GM15510 (cell line): Measurements from ENCODE around the gene ZFYVE9.

Source experiments
- POLR2A ChIP-seq: IDR thresholded peaks from 3 replicates; pipeline ENCODE4 v1.6.1; 2011; ENCODE audit warnings: borderline replicate concordance; ENCODE audit not compliant: insufficient read length; ENCODE audit errors: extremely low read depth

The ZFYVE9 gene, protein sequence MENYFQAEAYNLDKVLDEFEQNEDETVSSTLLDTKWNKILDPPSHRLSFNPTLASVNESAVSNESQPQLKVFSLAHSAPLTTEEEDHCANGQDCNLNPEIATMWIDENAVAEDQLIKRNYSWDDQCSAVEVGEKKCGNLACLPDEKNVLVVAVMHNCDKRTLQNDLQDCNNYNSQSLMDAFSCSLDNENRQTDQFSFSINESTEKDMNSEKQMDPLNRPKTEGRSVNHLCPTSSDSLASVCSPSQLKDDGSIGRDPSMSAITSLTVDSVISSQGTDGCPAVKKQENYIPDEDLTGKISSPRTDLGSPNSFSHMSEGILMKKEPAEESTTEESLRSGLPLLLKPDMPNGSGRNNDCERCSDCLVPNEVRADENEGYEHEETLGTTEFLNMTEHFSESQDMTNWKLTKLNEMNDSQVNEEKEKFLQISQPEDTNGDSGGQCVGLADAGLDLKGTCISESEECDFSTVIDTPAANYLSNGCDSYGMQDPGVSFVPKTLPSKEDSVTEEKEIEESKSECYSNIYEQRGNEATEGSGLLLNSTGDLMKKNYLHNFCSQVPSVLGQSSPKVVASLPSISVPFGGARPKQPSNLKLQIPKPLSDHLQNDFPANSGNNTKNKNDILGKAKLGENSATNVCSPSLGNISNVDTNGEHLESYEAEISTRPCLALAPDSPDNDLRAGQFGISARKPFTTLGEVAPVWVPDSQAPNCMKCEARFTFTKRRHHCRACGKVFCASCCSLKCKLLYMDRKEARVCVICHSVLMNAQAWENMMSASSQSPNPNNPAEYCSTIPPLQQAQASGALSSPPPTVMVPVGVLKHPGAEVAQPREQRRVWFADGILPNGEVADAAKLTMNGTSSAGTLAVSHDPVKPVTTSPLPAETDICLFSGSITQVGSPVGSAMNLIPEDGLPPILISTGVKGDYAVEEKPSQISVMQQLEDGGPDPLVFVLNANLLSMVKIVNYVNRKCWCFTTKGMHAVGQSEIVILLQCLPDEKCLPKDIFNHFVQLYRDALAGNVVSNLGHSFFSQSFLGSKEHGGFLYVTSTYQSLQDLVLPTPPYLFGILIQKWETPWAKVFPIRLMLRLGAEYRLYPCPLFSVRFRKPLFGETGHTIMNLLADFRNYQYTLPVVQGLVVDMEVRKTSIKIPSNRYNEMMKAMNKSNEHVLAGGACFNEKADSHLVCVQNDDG (N-terminal part only)

DNA sequence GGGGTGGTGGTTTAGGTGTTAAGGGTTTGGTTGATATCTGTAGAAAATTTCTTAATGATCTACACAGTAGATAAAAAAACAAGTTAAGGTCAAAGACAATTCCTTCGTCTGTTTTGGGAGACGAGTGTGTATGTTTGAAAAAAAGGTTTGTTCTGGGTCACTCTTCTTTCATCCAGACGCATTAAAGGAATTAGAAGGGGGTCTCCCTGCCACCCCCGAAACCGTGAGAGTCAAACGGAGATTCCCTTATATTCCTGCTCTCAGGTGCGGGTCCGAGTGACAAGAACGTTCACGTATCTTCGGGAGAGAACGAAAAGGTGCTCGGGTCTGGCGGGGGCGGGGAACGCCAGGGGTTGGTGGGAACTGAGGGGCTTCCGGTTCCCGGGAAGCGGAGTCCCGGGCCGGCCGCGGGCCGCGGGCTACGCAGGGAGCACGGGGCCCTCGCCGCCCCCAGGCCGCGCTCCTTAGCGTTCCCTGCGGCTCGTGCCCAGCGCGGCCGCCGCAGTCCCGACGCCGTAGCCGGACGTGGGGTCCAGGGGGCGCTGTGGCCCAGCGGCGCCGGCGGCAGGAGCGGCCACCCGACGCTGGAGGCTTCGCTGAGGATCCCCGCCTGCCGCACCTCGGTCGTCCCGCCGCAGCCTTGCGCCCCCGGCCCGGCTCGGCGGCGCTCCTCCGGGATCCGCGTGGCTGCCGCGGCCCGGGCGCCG is at the start of gene ZFYVE9:
ZFYVE9 (plus strand) TSS at position 577 of the 707 bp plus-strand sequence. CDS start 91,118 bp downstream, outside the sequence.
- no peak for TF ChIP-seq POLR2A

DNA sequence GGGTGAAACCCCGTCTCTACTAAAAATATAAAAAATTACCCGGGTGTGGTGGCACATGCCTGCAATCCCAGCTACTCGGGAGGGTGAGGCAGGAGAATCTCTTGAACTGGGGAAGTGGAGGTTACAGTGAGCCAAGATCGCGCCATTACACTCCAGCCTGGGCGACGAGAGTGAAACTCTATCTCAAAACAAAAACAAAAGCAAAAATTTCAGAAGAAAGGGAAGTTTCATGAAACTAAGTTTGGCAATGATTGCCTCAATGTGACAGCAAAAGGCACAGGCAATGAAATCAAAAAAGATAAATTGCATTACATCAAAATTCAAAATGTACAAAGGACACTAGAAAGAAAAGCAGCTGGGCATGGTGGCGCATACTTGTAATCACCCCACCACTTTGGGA is 45.7 kb upstream of the ZFYVE9 start:
- TF ChIP-seq POLR2A: no peak

DNA sequence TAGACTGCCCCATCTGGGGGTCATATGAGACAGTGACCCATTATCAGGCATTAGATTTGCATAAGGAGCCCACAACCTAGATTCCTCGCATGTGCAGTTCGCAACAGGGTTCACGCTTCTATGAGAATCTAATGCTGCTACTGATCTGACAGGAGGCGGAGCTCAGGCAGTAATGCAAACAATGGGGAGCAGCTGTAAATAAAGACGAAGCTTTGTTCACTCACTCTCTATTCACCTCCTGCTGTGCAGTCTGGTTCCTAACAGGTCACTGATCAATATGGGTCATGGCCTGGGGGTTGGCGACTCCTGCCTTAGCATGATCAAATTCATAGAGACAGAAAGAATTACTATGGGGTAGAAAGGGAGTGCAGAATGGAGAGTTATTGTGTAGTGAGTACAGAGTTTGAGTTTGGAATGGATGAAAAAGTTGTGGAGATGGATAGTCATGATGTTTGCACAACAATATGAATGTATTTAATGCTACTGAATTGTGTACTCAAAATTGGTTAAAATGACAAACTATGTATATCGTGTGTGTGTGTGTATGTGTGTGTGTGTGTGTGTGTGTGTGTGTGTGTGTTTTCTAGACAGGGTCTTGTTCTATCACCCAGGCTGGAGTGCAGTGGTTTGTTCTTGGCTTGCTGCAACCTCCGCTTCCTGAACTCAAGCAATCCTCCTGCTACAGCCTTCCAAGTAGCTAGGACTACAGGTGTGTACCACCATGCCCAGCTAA is 43.6 kb upstream of the ZFYVE9 start:
- no peak for TF ChIP-seq POLR2A

DNA sequence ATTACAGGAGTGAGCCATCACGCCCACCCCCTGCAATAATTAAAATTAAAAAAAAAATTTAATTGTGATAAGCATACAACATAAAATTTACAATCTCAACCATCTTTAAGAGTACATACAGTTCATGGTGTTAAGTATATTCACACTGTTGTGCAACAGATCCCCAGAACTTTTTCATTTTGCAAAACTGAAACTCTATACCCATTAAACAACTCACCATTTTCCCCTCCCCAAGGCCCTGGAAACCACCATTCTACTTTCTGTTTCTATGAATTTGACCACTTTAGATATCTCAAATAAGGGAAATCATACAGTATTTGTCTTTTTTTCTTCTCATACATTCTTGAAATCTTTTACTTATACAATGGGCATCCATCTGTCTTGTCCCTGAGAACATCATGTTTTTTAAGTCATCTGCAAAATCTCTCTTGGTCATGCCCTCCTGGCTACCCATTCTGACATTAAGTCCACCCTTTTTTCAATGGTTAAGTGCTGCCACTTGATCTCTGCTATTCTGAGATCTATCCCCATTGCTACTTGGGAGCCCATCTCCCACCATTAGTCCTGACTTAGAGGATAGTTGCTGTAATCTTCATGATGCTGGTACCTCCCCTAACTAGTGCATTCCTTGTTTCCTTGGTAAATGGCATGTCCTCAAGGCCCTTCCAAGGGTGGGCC is 39.4 kb upstream of the ZFYVE9 start:
- TF ChIP-seq POLR2A: no peak

DNA sequence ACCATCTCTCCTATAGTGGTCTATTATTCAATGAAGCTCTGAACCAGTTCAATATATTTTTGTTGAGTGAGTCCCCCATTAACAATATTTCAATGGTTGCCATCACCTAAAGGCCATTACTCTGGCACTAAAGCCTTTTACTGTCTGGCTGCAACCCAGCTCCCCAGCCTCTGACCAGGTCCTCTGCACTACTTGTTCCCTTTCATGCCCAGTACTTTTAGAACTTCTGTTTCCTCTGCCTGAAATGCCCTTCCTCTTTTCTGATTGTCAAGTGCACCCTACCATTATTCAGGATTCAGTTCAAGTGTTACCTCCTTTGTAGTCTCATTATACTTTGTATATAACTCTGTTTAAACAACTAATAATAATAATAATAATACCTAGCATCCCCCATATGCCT is 30.4 kb upstream of the ZFYVE9 start:
- no peak for TF ChIP-seq POLR2A

DNA sequence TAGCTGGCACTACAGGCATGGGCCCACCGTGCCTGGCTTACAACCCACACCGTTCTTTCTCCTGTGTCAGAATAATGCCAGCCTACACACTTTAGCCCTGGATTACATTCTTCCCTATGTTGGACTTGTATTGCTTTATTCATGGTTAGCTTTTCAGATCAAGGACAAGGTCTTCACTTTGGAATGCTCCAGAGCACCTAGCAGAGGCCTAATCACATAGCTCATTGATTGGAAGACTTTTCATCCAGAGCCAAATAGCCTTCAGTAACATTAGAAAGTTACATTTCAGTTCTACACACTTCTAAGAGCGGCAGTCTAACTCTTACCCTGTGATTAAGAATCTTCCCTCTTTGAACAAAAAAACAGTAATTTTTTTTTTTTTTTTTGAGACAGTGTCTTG is 29.4 kb upstream of the ZFYVE9 start:
- no peak for TF ChIP-seq POLR2A

DNA sequence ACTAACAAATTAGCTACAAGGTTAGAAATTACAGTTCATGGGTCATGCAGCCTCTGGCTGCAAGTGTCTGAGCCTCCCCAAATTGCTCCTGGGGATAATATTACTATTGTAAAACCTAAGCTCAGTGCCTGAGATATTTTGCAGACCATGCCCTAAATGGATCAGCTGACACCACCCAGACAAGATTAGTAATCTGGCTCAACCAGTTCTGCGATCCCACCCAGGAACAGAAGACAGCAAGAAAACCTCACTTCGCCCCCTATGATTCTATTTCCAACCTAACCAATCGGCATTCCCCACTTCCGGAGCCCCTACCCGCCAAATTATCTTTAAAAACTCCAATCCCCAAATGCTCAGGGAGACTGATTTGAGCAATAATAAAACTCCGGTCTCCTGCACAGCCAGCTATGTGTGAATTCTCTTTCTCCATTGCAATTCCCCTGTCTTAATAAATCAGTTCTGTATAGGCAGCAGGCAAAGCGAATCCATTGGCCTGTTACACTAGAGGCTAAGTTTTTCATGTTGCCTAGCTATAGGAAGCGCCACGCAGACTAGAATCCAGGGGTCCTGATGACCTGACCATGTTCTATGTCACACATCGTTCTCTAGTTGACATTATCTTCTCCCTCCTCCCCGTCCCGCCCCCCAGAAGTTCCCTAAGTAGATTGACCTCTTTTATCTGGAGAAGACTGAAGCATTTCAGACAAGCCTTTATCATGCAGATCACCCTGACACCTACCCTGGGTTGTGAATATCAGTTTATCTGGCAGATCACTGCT is 22.4 kb upstream of the ZFYVE9 start:
- TF ChIP-seq POLR2A: no peak

DNA sequence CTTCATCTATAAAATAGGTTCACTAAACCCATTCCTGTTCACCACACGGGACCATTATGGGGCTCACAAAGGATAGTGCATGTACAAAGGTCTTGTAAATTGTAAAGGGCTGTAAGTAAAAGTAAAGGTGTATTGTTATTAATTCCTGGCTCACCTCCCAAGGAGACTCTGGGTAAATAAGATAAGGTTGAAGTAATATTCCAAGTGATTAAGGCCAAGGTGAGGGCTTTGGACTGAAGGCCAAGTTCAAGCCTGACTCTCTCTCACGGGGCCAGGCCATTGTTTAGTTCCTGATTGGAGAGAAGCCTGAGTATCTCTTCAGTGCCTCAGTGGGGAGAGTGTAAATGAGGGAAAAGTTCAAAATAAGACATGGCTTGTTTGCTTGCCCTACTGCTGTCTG is 19.5 kb upstream of the ZFYVE9 start:
- TF ChIP-seq POLR2A: no peak

DNA sequence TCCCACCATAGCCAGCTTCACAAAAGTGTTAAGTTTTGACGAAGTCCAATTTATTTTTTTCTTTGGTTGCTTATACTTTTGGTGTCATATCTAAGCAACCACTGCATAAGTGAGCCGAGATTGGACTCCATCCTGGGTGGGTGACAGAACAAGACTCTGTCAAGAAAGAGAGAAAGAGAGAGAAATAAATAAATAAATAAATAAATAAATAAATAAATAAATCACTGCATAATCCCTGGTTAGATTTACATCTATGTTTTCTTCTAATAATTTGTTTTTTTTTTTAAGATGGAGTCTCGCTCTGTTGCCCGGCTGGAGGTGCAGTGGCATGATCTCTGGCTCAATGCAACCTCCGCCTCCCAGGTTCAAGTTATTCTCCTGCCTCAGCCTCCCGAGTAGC is 18.3 kb upstream of the ZFYVE9 start:
- TF ChIP-seq POLR2A: no peak

DNA sequence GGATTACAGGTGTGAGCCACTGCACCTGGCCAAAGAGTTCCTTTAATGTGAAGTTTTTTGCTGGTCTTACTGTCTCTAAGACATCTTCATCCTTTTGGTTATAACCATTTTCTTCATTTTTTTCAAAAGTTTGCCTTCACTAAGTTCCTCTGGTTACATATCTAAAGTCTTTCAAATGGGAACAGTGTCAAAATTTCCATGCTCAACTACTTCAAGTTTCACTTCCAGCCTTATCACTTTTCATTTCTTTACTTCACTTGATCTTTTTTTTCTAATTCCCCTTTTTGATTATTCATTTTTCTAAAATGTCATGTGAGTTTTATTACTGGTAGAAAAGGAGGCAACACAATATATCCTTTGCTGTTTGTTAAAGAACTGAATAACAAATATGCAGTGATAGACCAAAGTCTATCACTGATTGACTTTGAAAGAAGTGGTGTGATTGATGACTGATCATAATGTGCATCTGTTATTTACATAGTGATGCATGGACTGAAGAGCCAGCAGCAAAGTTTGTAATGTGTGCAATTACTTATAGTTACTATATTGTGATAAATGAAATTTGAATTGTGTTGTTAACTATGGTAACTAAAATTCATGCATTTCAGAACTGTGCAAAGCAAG is 16.0 kb upstream of the ZFYVE9 start:
- no peak for TF ChIP-seq POLR2A

DNA sequence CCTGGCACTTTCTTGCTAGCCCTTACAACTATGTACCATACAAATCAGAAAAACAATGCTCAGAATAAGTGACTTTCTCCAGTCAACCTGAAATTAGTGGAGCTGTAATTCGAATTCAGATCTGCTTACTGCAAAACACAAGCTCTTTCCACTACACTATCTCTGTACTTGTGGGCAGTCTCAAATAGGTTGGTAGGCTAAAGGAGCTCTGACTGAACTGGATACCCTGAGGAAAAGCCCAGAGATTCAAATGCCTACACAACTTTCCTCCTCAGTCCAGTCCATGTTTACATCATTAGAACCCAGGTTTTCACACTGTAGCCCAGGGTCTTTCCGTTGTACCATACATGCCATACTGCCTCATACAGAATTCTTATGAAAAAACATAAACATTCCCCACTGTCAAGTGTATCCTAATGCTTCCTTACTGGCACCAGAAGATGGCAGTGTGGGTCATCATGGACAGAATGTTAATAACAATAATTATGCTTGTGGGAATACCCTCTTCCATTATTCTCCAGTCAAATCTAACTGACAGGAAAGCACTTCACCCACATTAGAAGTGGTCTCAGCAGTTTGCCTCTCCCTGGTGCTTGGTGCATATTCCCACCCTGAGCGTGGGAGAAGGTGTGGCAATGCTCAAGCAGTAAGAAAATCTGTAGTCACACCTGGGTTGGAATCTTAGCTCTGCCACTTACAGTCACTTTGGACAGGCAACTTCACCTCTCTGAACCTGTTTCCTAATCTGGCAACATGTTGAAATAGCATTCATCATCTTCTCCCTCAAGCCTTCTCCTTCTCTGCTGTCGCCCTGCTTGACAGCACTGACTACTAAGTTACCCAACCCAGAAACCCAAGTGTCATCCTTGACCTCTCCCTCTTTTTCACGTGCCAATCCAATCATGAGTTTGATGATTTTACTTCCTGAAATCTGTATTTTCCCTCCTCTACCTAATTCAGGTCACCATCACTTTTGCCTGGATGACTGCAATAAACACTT is 14.4 kb upstream of the ZFYVE9 start:
- no peak for TF ChIP-seq POLR2A

DNA sequence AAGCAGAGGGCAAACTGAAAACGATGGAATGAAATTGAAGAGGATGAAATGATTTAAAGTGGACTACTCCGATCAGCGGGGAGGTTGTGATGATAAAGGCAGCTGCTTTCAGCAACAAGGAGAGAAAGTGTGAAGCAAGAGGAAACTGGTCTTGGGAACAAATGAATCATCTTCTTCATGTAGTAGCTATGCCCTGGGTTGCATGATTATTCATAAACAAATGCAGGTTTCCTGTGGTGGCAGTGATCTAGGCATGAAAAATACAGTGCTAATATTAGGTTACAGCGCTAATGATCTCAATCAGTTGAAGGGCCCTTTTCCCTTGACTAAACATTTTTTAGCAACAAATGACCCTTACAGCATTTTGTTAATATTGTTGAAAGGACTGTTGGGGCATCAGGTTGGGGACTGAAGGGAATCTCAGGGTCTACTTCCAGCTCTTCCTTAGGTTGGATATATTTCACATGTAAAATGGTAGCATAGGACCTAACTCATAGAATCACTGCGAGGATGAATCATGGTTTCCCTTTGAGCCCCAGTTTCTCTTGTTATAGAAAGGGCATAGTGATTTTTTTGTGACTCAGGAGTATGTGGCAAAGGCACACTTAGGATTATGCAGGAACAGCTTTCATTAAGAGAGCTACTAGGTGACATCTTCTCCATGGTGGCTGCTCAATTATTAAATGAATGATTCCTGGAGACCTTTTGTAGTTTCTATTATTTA is 1.9 kb upstream of the ZFYVE9 start:
- no peak for TF ChIP-seq POLR2A
